Ureter (tissue), 1 donor: ENCODE results near the gene ATG5. TPM values are rescaled to one million over a fixed set of nuclear protein-coding genes. Genes with fewer than 3 reads are reported as not detected.

Experiments
- DNase-seq: peaks from one replicate; pipeline ENCODE4 v3.0.0-alpha.2; 2020; ENCODE audit warnings: low spot score
- total RNA-seq: library from RNA; stranded (reverse); gene quantifications from one replicate; pipeline ENCODE4 v1.2.4, GENCODE V29; 2023
- donor health status: DM: yes; HTN: yes; CAD: no.

Gene ATG5
- total RNA-seq, 1 donor from 2014 or later: 45.0 TPM

GRCh38 chr6:106220485-106220884 lies 105.1 kb downstream of the ATG5 start:
- no peak for DNase-seq

- DNase-seq: no peak
These were observed 109.0 kb downstream of the ATG5 start for GRCh38 chr6:106216527-106216926.

GRCh38 chr6:106215608-106216007 lies 110.0 kb downstream of the ATG5 start:
- no peak for DNase-seq

- DNase-seq: no peak
These were observed 111.0 kb downstream of the ATG5 start for GRCh38 chr6:106214531-106214930.

GRCh38 chr6:106213660-106214289 lies 111.8 kb downstream of the ATG5 start:
- no peak for DNase-seq

- no peak for DNase-seq
These were observed 113.0 kb downstream of the ATG5 start for GRCh38 chr6:106212576-106212975.

GRCh38 chr6:106206905-106207304 lies 118.7 kb downstream of the ATG5 start:
- DNase-seq: no peak

GRCh38 chr6:106204961-106205360 lies 120.6 kb downstream of the ATG5 start:
- no peak for DNase-seq

- no peak for DNase-seq
These were observed 125.6 kb downstream of the ATG5 start for GRCh38 chr6:106199998-106200397.

- DNase-seq: no peak
These were observed 126.2 kb downstream of the ATG5 start for GRCh38 chr6:106199331-106199730.

- DNase-seq: no peak
These were observed 128.1 kb downstream of the ATG5 start for GRCh38 chr6:106197441-106197840.

GRCh38 chr6:106194949-106195921 lies 130.3 kb downstream of the ATG5 start:
- no peak for DNase-seq

GRCh38 chr6:106192824-106193223 lies 132.7 kb downstream of the ATG5 start:
- DNase-seq: no peak

- no peak for DNase-seq
These were observed 137.3 kb downstream of the ATG5 start for GRCh38 chr6:106188104-106188794.

- DNase-seq: no peak
These were observed 138.1 kb downstream of the ATG5 start for GRCh38 chr6:106187424-106187982.

GRCh38 chr6:106186714-106187113 lies 138.8 kb downstream of the ATG5 start:
- DNase-seq: no peak

GRCh38 chr6:106186172-106186571 lies 139.4 kb downstream of the ATG5 start:
- DNase-seq: no peak

- DNase-seq: no peak
These were observed 139.9 kb downstream of the ATG5 start for GRCh38 chr6:106185615-106186014.

- DNase-seq: no peak
These were observed 140.9 kb downstream of the ATG5 start for GRCh38 chr6:106184629-106185028.

GRCh38 chr6:106183430-106183829 lies 142.1 kb downstream of the ATG5 start:
- DNase-seq: no peak

GRCh38 chr6:106182455-106182854 lies 143.1 kb downstream of the ATG5 start:
- DNase-seq: no peak
